Gastrocnemius medialis (tissue), 4 donors: ENCODE results near the gene CCDC38.

Experiments
- POLR2A ChIP-seq, 2 donors: fragments of 450-650 bp; IDR thresholded peaks; one replicate each; pipeline ENCODE4 v1.6.1; 2017; ENCODE audit warnings: antibody characterized with exemption in 2 of 2, mild to moderate bottlenecking in 2 of 2, moderate library complexity in 2 of 2
- TF ChIP-seq, protein P1 (sequence below), 5 experiments: fragments of 450-650 bp in 3 of 5; fragments of 200-600 bp in 2 of 5; sonication (generic) in 2 of 5; IDR thresholded peaks in 4 of 5; conservative IDR thresholded peaks in 1 of 5; 1 replicate in 4 of 5; 2 replicates in 1 of 5; pipeline ENCODE4 v1.5.1; 2016 to 2019; ENCODE audit warnings: antibody characterized with exemption in 5 of 5, mild to moderate bottlenecking in 3 of 5, moderate library complexity in 3 of 5

- TF ChIP-seq, protein P1, sequence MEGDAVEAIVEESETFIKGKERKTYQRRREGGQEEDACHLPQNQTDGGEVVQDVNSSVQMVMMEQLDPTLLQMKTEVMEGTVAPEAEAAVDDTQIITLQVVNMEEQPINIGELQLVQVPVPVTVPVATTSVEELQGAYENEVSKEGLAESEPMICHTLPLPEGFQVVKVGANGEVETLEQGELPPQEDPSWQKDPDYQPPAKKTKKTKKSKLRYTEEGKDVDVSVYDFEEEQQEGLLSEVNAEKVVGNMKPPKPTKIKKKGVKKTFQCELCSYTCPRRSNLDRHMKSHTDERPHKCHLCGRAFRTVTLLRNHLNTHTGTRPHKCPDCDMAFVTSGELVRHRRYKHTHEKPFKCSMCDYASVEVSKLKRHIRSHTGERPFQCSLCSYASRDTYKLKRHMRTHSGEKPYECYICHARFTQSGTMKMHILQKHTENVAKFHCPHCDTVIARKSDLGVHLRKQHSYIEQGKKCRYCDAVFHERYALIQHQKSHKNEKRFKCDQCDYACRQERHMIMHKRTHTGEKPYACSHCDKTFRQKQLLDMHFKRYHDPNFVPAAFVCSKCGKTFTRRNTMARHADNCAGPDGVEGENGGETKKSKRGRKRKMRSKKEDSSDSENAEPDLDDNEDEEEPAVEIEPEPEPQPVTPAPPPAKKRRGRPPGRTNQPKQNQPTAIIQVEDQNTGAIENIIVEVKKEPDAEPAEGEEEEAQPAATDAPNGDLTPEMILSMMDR (IDR thresholded peaks at IDR 0.05 in 4 of 5, conservative IDR thresholded peaks at IDR 0.05 in 1 of 5) = no peak
- TF ChIP-seq POLR2A (IDR thresholded peaks at IDR 0.05) = no peak
Measured at GRCh38 chr12:95884998-95885397, 57.4 kb downstream of the CCDC38 start.
